ENCODE data around the gene PIGP.

DNA sequence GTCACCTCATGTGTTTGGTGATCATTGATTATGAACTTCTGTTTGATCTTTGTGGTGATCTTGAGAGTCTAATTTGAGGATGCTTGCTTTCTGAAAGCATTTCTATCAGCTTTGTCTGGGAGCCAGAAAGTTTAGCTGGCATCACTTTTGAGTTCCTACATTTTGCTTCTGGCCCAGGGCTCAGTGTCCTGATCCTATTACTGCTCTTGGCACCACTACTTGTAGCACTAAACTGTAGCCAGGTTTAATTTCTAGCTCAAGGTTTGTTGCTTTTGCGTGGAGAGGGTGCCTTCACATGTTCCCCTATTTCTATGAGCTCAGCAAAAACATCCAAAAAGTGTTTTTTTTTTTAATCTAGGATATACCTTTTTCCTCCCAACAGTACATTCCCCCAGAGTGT lies 9.5 kb upstream of the PIGP start:
- no peak for TF ChIP-seq FOS (IDR thresholded peaks at IDR 0.05; ENCODE audit: borderline replicate concordance, extremely low read depth, insufficient read length)
- TF ChIP-seq, protein P1, sequence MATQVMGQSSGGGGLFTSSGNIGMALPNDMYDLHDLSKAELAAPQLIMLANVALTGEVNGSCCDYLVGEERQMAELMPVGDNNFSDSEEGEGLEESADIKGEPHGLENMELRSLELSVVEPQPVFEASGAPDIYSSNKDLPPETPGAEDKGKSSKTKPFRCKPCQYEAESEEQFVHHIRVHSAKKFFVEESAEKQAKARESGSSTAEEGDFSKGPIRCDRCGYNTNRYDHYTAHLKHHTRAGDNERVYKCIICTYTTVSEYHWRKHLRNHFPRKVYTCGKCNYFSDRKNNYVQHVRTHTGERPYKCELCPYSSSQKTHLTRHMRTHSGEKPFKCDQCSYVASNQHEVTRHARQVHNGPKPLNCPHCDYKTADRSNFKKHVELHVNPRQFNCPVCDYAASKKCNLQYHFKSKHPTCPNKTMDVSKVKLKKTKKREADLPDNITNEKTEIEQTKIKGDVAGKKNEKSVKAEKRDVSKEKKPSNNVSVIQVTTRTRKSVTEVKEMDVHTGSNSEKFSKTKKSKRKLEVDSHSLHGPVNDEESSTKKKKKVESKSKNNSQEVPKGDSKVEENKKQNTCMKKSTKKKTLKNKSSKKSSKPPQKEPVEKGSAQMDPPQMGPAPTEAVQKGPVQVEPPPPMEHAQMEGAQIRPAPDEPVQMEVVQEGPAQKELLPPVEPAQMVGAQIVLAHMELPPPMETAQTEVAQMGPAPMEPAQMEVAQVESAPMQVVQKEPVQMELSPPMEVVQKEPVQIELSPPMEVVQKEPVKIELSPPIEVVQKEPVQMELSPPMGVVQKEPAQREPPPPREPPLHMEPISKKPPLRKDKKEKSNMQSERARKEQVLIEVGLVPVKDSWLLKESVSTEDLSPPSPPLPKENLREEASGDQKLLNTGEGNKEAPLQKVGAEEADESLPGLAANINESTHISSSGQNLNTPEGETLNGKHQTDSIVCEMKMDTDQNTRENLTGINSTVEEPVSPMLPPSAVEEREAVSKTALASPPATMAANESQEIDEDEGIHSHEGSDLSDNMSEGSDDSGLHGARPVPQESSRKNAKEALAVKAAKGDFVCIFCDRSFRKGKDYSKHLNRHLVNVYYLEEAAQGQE (IDR thresholded peaks at IDR 0.05; ENCODE audit: low read depth, low read length) = no peak
- TF ChIP-seq, protein P2, sequence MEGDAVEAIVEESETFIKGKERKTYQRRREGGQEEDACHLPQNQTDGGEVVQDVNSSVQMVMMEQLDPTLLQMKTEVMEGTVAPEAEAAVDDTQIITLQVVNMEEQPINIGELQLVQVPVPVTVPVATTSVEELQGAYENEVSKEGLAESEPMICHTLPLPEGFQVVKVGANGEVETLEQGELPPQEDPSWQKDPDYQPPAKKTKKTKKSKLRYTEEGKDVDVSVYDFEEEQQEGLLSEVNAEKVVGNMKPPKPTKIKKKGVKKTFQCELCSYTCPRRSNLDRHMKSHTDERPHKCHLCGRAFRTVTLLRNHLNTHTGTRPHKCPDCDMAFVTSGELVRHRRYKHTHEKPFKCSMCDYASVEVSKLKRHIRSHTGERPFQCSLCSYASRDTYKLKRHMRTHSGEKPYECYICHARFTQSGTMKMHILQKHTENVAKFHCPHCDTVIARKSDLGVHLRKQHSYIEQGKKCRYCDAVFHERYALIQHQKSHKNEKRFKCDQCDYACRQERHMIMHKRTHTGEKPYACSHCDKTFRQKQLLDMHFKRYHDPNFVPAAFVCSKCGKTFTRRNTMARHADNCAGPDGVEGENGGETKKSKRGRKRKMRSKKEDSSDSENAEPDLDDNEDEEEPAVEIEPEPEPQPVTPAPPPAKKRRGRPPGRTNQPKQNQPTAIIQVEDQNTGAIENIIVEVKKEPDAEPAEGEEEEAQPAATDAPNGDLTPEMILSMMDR (IDR thresholded peaks at IDR 0.05 in 2 of 3, conservative IDR thresholded peaks at IDR 0.05 in 1 of 3; ENCODE audit: control insufficient read depth in 2 of 3, extremely low read depth in 1 of 3, insufficient read depth in 1 of 3, low read depth in 3 of 3, low read length in 3 of 3) = no peak
- TF ChIP-seq POU2F2 (IDR thresholded peaks at IDR 0.05; ENCODE audit: borderline replicate concordance, low read depth, low read length) = no peak
- no peak for TF ChIP-seq POLR2AphosphoS5 (IDR thresholded peaks at IDR 0.05; ENCODE audit: low read length)
- TF ChIP-seq POLR2A (IDR thresholded peaks at IDR 0.05; ENCODE audit: low read depth, low read length) = no peak
- TF ChIP-seq RCOR1 (conservative IDR thresholded peaks at IDR 0.05; ENCODE audit: low read depth, low read length) = no peak
